Tibial artery (tissue), 4 donors: ENCODE results near the gene SNCB.

Experiments
- DNase-seq, 2 donors: peaks; one replicate each; pipeline ENCODE4 v3.0.0-alpha.2; 2019
- H3K27ac ChIP-seq, 2 donors: fragments of 200-600 bp; sonication (generic) in 1 of 2; 1 replicate in 1 of 2; 2 replicates in 1 of 2; pipeline ENCODE4 v1.5.1; 2018 to 2019; ENCODE audit warnings: mild to moderate bottlenecking in 1 of 2
- H3K27me3 ChIP-seq, 2 donors: fragments of 200-600 bp; sonication (generic) in 1 of 2; one replicate each; pipeline versions ENCODE4 v1.5.1 to v1.6.0; 2016 to 2019
- H3K36me3 ChIP-seq, 3 donors: fragments of 200-600 bp; sonication (generic) in 2 of 3; one replicate each; pipeline ENCODE4 v1.5.1; 2016 to 2019; ENCODE audit warnings: mild to moderate bottlenecking in 2 of 3
- H3K4me1 ChIP-seq, 4 donors: fragments of 200-600 bp; sonication (generic) in 2 of 4; 1 replicate in 3 of 4; 2 replicates in 1 of 4; pipeline ENCODE4 v1.5.1; 2016 to 2019
- H3K4me3 ChIP-seq, 2 donors: fragments of 200-600 bp; sonication (generic) in 1 of 2; 1 replicate in 1 of 2; 2 replicates in 1 of 2; pipeline ENCODE4 v1.5.1; 2018 to 2019; ENCODE audit warnings: mild to moderate bottlenecking in 2 of 2
- H3K9me3 ChIP-seq, 3 donors: fragments of 200-600 bp; sonication (generic) in 1 of 3; one replicate each; pipeline ENCODE4 v1.5.1; 2016 to 2019
- intact Hi-C: fragments of 100-400 bp; cut with DNase I; formaldehyde crosslinking; loops from one replicate; pipeline ENCODE4 v1.15.0; 2023; ENCODE audit warnings: low total_unique reads
- TF ChIP-seq, protein P1 (sequence below), 2 experiments: fragments of 200-600 bp in 1 of 2; fragments of 450-650 bp in 1 of 2; IDR thresholded peaks; one replicate each; pipeline ENCODE4 v1.5.1; 2017 to 2019; ENCODE audit warnings: antibody characterized with exemption in 2 of 2, mild to moderate bottlenecking in 1 of 2, moderate library complexity in 1 of 2

SNCB gene

DNA sequence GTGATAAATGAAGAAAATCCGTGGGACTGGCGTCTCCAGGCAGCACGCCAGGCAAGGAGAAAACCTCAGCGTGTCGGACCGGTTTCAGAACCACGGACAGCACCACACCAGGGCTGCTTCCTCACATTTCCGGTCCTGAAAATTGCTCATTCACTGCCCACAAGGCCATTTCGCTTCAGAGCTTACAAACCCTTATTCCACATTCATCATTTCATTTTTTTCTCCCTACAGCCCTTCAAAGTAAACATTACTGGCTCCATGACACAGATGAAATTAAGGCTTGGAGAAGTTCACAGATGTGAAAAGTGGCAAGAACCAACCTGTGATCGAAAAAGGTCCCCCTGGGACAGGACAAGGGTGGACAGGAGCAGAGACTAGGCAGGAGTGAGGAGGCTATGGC, 18.9 kb downstream of the SNCB start:
- H3K9me3 ChIP-seq, result no peaks in the 10 kb centered on the region
- H3K36me3 ChIP-seq, result no peaks in the 10 kb centered on the region
- TF ChIP-seq, protein P1, sequence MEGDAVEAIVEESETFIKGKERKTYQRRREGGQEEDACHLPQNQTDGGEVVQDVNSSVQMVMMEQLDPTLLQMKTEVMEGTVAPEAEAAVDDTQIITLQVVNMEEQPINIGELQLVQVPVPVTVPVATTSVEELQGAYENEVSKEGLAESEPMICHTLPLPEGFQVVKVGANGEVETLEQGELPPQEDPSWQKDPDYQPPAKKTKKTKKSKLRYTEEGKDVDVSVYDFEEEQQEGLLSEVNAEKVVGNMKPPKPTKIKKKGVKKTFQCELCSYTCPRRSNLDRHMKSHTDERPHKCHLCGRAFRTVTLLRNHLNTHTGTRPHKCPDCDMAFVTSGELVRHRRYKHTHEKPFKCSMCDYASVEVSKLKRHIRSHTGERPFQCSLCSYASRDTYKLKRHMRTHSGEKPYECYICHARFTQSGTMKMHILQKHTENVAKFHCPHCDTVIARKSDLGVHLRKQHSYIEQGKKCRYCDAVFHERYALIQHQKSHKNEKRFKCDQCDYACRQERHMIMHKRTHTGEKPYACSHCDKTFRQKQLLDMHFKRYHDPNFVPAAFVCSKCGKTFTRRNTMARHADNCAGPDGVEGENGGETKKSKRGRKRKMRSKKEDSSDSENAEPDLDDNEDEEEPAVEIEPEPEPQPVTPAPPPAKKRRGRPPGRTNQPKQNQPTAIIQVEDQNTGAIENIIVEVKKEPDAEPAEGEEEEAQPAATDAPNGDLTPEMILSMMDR (IDR thresholded peaks at IDR 0.05), result no peak
- H3K27me3 ChIP-seq, result peaks cover 0 to 89% of the 10 kb centered on the region in 2 donors
- peaks cover 0 to 14% (median 11%) of the 10 kb centered on the region in 4 donors for H3K4me1 ChIP-seq
- H3K4me3 ChIP-seq, result no peak overlapping the region
- intact Hi-C loops, result no loop called here
- H3K27ac ChIP-seq, result no peak overlapping the region
- peak; percentile 43 to 76 for DNase-seq

DNA sequence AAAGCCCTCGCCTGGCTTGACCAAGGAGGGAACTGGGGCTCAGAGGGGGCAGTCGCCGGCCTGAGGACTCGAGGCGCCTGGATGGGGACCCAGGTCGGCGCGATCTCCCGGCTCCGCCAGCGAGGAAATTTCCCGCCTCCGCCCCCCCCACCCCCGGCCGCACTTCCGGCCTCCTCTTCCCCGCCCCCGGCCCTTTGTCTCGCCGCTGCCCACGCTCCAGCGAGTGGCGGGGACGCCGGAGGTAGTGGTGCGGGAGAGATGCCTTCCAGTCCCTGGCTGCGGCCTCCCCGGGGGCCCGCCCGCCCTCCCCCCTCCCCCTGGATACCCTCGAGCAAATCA, 19.9 kb downstream of the SNCB start:
- no peaks in the 10 kb centered on the region for H3K9me3 ChIP-seq
- H3K4me3 ChIP-seq, result peak overlapping the region; percentile 45 to 62
- DNase-seq, result no peak
- H3K27ac ChIP-seq, result no peak overlapping the region
- peaks cover 0 to 14% (median 11%) of the 10 kb centered on the region in 4 donors for H3K4me1 ChIP-seq
- H3K36me3 ChIP-seq, result no peaks in the 10 kb centered on the region
- H3K27me3 ChIP-seq, result peaks cover 0 to 84% of the 10 kb centered on the region in 2 donors
- TF ChIP-seq, protein P1 (IDR thresholded peaks at IDR 0.05), result no peak
- intact Hi-C loops, result no loop called here

DNA sequence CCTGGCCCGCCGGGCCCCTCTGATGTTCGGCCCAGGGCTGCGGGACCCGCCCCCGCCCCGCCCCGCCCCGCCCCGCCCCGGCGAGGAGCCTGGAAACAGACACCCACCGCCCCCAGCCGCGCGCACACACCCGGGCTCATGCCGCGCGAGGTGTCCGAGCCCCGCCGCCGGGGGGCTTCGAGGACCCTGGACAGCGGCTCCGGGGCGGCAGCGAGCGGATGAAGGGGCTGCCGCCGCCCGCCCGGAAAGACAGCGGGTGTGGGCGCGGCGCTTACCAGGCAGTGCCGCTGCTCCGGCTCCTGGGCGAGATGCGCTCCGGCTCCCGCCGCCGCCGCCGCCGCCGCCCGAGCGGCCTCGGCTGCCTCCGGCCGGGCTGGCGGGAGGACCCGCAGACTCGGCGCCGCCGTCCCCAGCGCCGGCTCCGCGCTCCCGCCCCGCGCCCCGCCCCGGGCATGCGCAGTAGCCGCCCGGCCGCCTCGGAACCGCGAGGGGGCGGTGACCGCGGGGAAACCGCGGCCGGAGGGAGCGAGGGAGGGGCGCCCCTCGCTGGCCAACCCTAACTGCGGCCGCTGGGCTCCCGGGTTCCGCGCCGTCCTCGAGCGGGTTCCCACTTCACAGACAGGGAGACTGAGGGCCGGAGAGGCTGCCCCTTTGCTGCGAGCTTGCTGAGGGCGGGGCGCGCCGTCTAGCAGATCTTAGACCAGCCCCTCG, 20.5 kb downstream of the SNCB start, which contains the start of gene GPRIN1:
TSS of gene GPRIN1 (minus strand) at position 433 of the 711 bp plus-strand sequence. CDS start 10,322 bp downstream, outside the sequence.
- intact Hi-C loops, result no loop called here
- TF ChIP-seq, protein P1 (IDR thresholded peaks at IDR 0.05), result no peak
- Histone ChIP-seq H3K9me3 (no peaks in the 10 kb centered on the region), H3K36me3 (no peaks in the 10 kb centered on the region), H3K27ac (no peak within 1 kb of the TSS), H3K4me1 (peaks cover 0 to 14% (median 11%) of the 10 kb centered on the region in 4 donors), H3K27me3 (peaks cover 0 to 82% of the 10 kb centered on the region in 2 donors), H3K4me3 (peak within 1 kb of the TSS; percentile 45 to 62)
- DNase-seq, result no peak

DNA sequence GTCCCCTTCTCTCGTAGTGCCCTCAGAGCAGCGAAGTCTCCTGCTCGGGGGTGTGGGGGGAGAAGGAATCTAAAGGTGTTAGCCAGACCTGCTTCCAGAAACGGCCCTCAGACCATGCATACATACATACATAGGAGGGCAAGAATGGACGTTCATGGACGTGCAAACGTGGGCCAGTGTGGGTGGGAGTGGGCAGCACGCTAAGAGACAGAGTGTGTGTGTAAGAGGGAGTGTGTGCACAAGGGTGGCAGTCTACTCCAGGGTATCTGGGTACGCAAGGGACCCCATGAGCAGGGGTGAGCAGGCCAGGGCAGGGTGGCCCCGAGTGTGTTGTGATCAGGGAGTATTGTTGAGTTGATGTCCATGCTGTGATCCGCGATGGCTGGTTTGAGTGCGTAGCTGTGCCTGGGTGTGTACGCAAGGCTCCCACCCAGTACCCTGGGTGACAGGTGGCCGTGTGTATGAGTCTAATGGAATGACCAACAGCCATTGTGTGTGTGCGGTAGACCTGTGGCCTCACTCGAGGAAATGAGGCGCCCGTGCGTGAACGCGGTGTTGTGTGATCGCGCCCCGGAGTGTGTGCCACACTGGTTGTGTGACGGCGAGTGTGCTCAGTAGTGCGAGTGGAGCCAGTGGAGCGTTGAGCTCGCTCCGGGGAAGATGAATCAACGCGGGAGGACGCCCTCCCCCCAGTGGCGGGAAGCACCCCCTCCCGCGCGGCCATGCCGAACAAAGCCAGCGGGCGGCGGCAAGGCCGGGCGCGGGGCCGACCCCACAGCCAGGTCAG, 21.2 kb downstream of the SNCB start:
- Histone ChIP-seq H3K4me1 (peaks cover 0 to 14% (median 11%) of the 10 kb centered on the region in 4 donors), H3K27me3 (peaks cover 0 to 81% of the 10 kb centered on the region in 2 donors), H3K36me3 (no peaks in the 10 kb centered on the region), H3K4me3 (peak overlapping the region; percentile 45 to 62), H3K9me3 (no peaks in the 10 kb centered on the region), H3K27ac (no peak overlapping the region)
- TF ChIP-seq, protein P1 (IDR thresholded peaks at IDR 0.05), result no peak
- DNase-seq, result no peak
- intact Hi-C loops, result no loop called here

DNA sequence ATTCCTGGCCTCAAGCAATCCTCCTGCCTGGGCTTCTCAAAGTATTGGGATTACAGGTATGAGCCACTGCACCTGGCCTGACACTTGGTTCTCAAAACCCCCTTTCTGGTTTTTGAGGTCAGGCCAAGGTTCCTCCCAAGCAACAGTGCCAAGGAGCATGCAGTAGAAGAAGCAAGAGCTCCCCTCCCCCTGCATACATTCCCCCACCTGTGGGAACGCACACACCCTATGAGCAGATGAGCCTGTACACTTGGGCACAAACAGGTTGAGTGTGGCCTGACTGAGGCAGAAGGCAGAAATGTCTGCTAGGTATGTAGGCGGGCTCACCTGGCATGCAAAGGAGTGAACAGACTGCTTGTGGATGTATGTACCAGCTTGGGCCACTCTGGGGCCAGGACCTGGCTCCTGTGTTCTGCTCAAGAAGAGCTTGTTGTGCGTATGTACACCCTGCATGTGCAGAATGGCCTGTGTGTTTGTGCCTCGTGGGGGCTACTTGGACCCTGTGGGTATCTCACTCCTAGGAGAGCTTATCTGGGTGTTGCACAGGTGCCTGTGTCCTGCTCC, 22.1 kb downstream of the SNCB start:
- no peak overlapping the region for H3K27ac ChIP-seq
- no peak for DNase-seq
- intact Hi-C loops, result no loop called here
- peaks cover 0 to 14% (median 11%) of the 10 kb centered on the region in 4 donors for H3K4me1 ChIP-seq
- TF ChIP-seq, protein P1 (IDR thresholded peaks at IDR 0.05), result no peak
- H3K36me3 ChIP-seq, result no peaks in the 10 kb centered on the region
- no peak overlapping the region for H3K4me3 ChIP-seq
- peaks cover 0 to 80% of the 10 kb centered on the region in 2 donors for H3K27me3 ChIP-seq
- no peaks in the 10 kb centered on the region for H3K9me3 ChIP-seq
